ENCODE measurements around the gene NUDT2.

The NUDT2 gene

GRCh38 chr9:34373749-34374148, 44.4 kb downstream of the NUDT2 start:
- H3K9ac ChIP-seq = no peak overlapping the region
- no peak overlapping the region for H3K4me3 ChIP-seq (IDR thresholded peaks at IDR 0.05; ENCODE audit: insufficient read depth, low read depth, low read length)
- no peaks in the 10 kb centered on the region for H3K27me3 ChIP-seq (ENCODE audit: insufficient read depth, low read depth)
- no peaks in the 10 kb centered on the region for H3K36me3 ChIP-seq (ENCODE audit: insufficient read depth)
- no peaks in the 10 kb centered on the region for H3K79me2 ChIP-seq (ENCODE audit: insufficient read depth, low read depth)
- no peaks in the 10 kb centered on the region for H4K20me1 ChIP-seq (ENCODE audit: insufficient read depth)
- no peak overlapping the region for H3K27ac ChIP-seq
- peaks cover 9% of the 10 kb centered on the region for H3K4me1 ChIP-seq (ENCODE audit: low read depth, poor library complexity, severe bottlenecking)
- TF ChIP-seq CTCF (conservative IDR thresholded peaks at IDR 0.05; ENCODE audit: low read depth, low read length) = no peak
- no peak overlapping the region for H2AFZ ChIP-seq (ENCODE audit: low read depth)
- no peak overlapping the region for H3K4me2 ChIP-seq

GRCh38 chr9:34374339-34374738, 45.0 kb downstream of the NUDT2 start:
- no peaks in the 10 kb centered on the region for H3K79me2 ChIP-seq (ENCODE audit: insufficient read depth, low read depth)
- H3K4me1 ChIP-seq (ENCODE audit: low read depth, poor library complexity, severe bottlenecking) = peaks cover 13% of the 10 kb centered on the region
- no peak overlapping the region for H3K9ac ChIP-seq
- H3K27ac ChIP-seq = no peak overlapping the region
- no peaks in the 10 kb centered on the region for H3K27me3 ChIP-seq (ENCODE audit: insufficient read depth, low read depth)
- no peak for TF ChIP-seq CTCF (conservative IDR thresholded peaks at IDR 0.05; ENCODE audit: low read depth, low read length)
- H3K4me2 ChIP-seq = no peak overlapping the region
- H2AFZ ChIP-seq (ENCODE audit: low read depth) = no peak overlapping the region
- no peaks in the 10 kb centered on the region for H4K20me1 ChIP-seq (ENCODE audit: insufficient read depth)
- H3K4me3 ChIP-seq (IDR thresholded peaks at IDR 0.05; ENCODE audit: insufficient read depth, low read depth, low read length) = no peak overlapping the region
- no peaks in the 10 kb centered on the region for H3K36me3 ChIP-seq (ENCODE audit: insufficient read depth)

GRCh38 chr9:34374905-34375552, 45.7 kb downstream of the NUDT2 start:
- Histone ChIP-seq H3K79me2 (ENCODE audit: insufficient read depth, low read depth) (no peaks in the 10 kb centered on the region), H4K20me1 (ENCODE audit: insufficient read depth) (no peaks in the 10 kb centered on the region), H3K4me3 (IDR thresholded peaks at IDR 0.05; ENCODE audit: insufficient read depth, low read depth, low read length) (no peak overlapping the region), H3K27me3 (ENCODE audit: insufficient read depth, low read depth) (no peaks in the 10 kb centered on the region), H2AFZ (ENCODE audit: low read depth) (no peak overlapping the region; the same call in 1 of the 2 replicates), H3K4me2 (peak overlapping the region; percentile 83; the same call in 1 of the 2 replicates), H3K9ac (no peak overlapping the region), H3K36me3 (ENCODE audit: insufficient read depth) (no peaks in the 10 kb centered on the region), H3K27ac (no peak overlapping the region), H3K4me1 (ENCODE audit: low read depth, poor library complexity, severe bottlenecking) (peaks cover 17% of the 10 kb centered on the region)
- TF ChIP-seq CTCF (conservative IDR thresholded peaks at IDR 0.05; ENCODE audit: low read depth, low read length) = no peak

- Histone ChIP-seq H3K27me3 (ENCODE audit: insufficient read depth, low read depth) (no peaks in the 10 kb centered on the region), H3K36me3 (ENCODE audit: insufficient read depth) (no peaks in the 10 kb centered on the region), H4K20me1 (ENCODE audit: insufficient read depth) (no peaks in the 10 kb centered on the region), H3K9ac (peak overlapping the region; percentile 32; the same call in 1 of the 2 replicates), H3K4me3 (IDR thresholded peaks at IDR 0.05; ENCODE audit: insufficient read depth, low read depth, low read length) (no peak overlapping the region), H3K4me2 (peak overlapping the region; percentile 83), H3K79me2 (ENCODE audit: insufficient read depth, low read depth) (no peaks in the 10 kb centered on the region), H2AFZ (ENCODE audit: low read depth) (peak overlapping the region; percentile 94), H3K27ac (no peak overlapping the region), H3K4me1 (ENCODE audit: low read depth, poor library complexity, severe bottlenecking) (peaks cover 25% of the 10 kb centered on the region)
- peak; percentile 33; the same call in 1 of the 2 replicates for TF ChIP-seq CTCF (conservative IDR thresholded peaks at IDR 0.05; ENCODE audit: low read depth, low read length)
Observed at GRCh38 chr9:34375901-34376595, 46.7 kb downstream of the NUDT2 start.
